IMR-90 (cell line): ENCODE results near the gene MKKS. TPM values are rescaled to one million over a fixed set of nuclear protein-coding genes. Genes with fewer than 3 reads are reported as not detected.

ENCODE experiments used
- ATAC-seq: fragments of 200-7000 bp; cut with Tn5 transposase; 2 replicates; pipeline ENCODE4 v1.9.1; 2020; ENCODE audit warnings: low read depth, mild to moderate bottlenecking, moderate library complexity
- BruUV-seq: library from RNA; stranded (reverse); fragments of 400-500 nt; replicated peaks from 2 replicates; lab custom pipeline; 2021; lab: Mats Ljungman, UMichigan
- CTCF ChIA-PET: fragments of 300-600 bp; formaldehyde crosslinking; extraction: SDS; loops from one replicate; lab custom pipeline; 2021; ENCODE audit warnings: antibody characterized with exemption; lab: Yijun Ruan, JAX
- POLR2A ChIA-PET: fragments of 300-600 bp; sonication (Branson Sonifier 250); formaldehyde crosslinking; loops from one replicate; lab custom pipeline; 2022; ENCODE audit warnings: antibody characterized with exemption; ENCODE audit not compliant: unreplicated experiment; lab: Charles Lee
- DNase-seq: peaks from one replicate; pipeline ENCODE4 v3.0.0; 2013
- H2AFZ ChIP-seq: replicated peaks from 2 replicates; pipeline ENCODE3; 2013; ENCODE audit warnings: low read length, mild to moderate bottlenecking; ENCODE audit not compliant: poor library complexity
- H2AK5ac ChIP-seq: 2 replicates; pipeline ENCODE4 v1.6.1; 2013; ENCODE audit warnings: low read depth, low read length, inconsistent platforms
- H2AK9ac ChIP-seq: replicated peaks from 2 replicates; pipeline ENCODE3; 2013; ENCODE audit warnings: mild to moderate bottlenecking, low read depth, low read length, moderate library complexity; ENCODE audit not compliant: poor library complexity
- H2BK120ac ChIP-seq: 2 replicates; pipeline ENCODE4 v1.6.1; 2013; ENCODE audit warnings: low read depth, low read length, inconsistent platforms
- H2BK15ac ChIP-seq: 3 replicates; pipeline ENCODE4 v1.6.1; 2013; ENCODE audit warnings: low read depth, low read length, inconsistent platforms
- H2BK20ac ChIP-seq: 2 replicates; pipeline ENCODE4 v1.6.1; 2013; ENCODE audit warnings: low read depth, mild to moderate bottlenecking, inconsistent platforms, low read length, moderate library complexity
- H2BK5ac ChIP-seq: 2 replicates; pipeline ENCODE4 v1.6.1; 2013; ENCODE audit warnings: mild to moderate bottlenecking, low read depth, low read length, inconsistent platforms; ENCODE audit not compliant: poor library complexity, severe bottlenecking
- H3K14ac ChIP-seq: replicated peaks from 2 replicates; pipeline ENCODE4 v1.6.1; 2013; ENCODE audit warnings: low read depth, low read length, inconsistent platforms
- H3K18ac ChIP-seq: 2 replicates; pipeline ENCODE4 v1.6.1; 2013; ENCODE audit warnings: low read depth, low read length, control low read depth
- H3K23ac ChIP-seq: 2 replicates; pipeline ENCODE4 v1.6.1; 2013; ENCODE audit warnings: low read depth, low read length, inconsistent platforms
- H3K27ac ChIP-seq: 2 replicates; pipeline ENCODE4 v1.5.1; 2013; ENCODE audit warnings: mild to moderate bottlenecking, control low read depth, low read length; ENCODE audit not compliant: insufficient read depth
- H3K27me3 ChIP-seq: 2 replicates; pipeline ENCODE4 v1.6.1; 2013; ENCODE audit warnings: low read length; ENCODE audit not compliant: control insufficient read depth, insufficient read depth
- H3K36me3 ChIP-seq: 2 replicates; pipeline ENCODE4 v1.6.1; 2013; ENCODE audit warnings: low read length, mixed read lengths; ENCODE audit not compliant: control insufficient read depth, insufficient read depth
- H3K4ac ChIP-seq: 2 replicates; pipeline ENCODE4 v1.6.1; 2013; ENCODE audit warnings: low read depth, low read length, inconsistent platforms
- H3K4me1 ChIP-seq: 2 replicates; pipeline ENCODE4 v1.6.1; 2013; ENCODE audit warnings: low read length, mixed read lengths; ENCODE audit not compliant: control insufficient read depth, insufficient read depth
- H3K4me2 ChIP-seq: 2 replicates; pipeline ENCODE4 v1.6.1; 2013; ENCODE audit warnings: low read depth, mild to moderate bottlenecking, control low read depth, low read length, moderate library complexity
- H3K4me3 ChIP-seq: 2 replicates; pipeline ENCODE4 v1.5.1; 2013; ENCODE audit warnings: low read depth, mild to moderate bottlenecking, control low read depth, low read length, moderate library complexity; ENCODE audit not compliant: insufficient read depth
- H3K56ac ChIP-seq: 2 replicates; pipeline ENCODE4 v1.6.1; 2013; ENCODE audit warnings: low read length, inconsistent platforms; ENCODE audit not compliant: insufficient read depth; ENCODE audit errors: extremely low read depth
- H3K79me1 ChIP-seq, 2 experiments: 2 replicates each; pipeline ENCODE4 v1.6.1; 2013; ENCODE audit warnings: low read length in 2 of 2, inconsistent platforms in 1 of 2, low read depth in 1 of 2
- H3K9ac ChIP-seq: 2 replicates; pipeline ENCODE4 v1.6.1; 2013; ENCODE audit warnings: low read depth, low read length, control low read depth
- H3K9me1 ChIP-seq: 2 replicates; pipeline ENCODE4 v1.6.1; 2013; ENCODE audit warnings: low read length, inconsistent platforms; ENCODE audit not compliant: insufficient read depth
- H3K9me3 ChIP-seq: 2 replicates; pipeline ENCODE4 v1.6.1; 2013; ENCODE audit warnings: low read length; ENCODE audit not compliant: control insufficient read depth, insufficient read depth
- H4K20me1 ChIP-seq: 2 replicates; pipeline ENCODE4 v1.6.1; 2013; ENCODE audit warnings: low read length, inconsistent platforms; ENCODE audit not compliant: insufficient read depth
- H4K5ac ChIP-seq: 2 replicates; pipeline ENCODE4 v1.6.1; 2013; ENCODE audit warnings: mild to moderate bottlenecking, low read depth, low read length, control low read depth
- H4K8ac ChIP-seq, 2 experiments: 2 replicates each; pipeline ENCODE4 v1.6.1; 2013; ENCODE audit warnings: low read depth in 2 of 2, low read length in 2 of 2, control low read depth in 1 of 2, inconsistent platforms in 1 of 2
- H4K91ac ChIP-seq: 2 replicates; pipeline ENCODE4 v1.6.1; 2013; ENCODE audit warnings: low read depth, low read length, inconsistent platforms; ENCODE audit not compliant: insufficient read depth
- BHLHE40 ChIP-seq: fragments of 150-350 bp; IDR thresholded peaks from 2 replicates; pipeline ENCODE4 v1.6.1; 2016; ENCODE audit warnings: mild to moderate bottlenecking, low read depth, low read length
- MAZ ChIP-seq: IDR thresholded peaks from 2 replicates; pipeline ENCODE4 v1.6.1; 2012; ENCODE audit warnings: low read depth, mild to moderate bottlenecking, low read length, improper control_type of control experiment, moderate library complexity, borderline replicate concordance
- NFE2L2 ChIP-seq: fragments of 150-350 bp; IDR thresholded peaks from 2 replicates; pipeline ENCODE4 v1.6.1; 2016; ENCODE audit warnings: low read depth, mild to moderate bottlenecking, low read length
- RCOR1 ChIP-seq: IDR thresholded peaks from 2 replicates; pipeline ENCODE4 v1.6.1; 2012; ENCODE audit warnings: mild to moderate bottlenecking, low read length, improper control_type of control experiment; ENCODE audit not compliant: insufficient replicate concordance
- USF2 ChIP-seq: fragments of 150-350 bp; IDR thresholded peaks from 2 replicates; pipeline ENCODE4 v1.6.1; 2017; ENCODE audit warnings: mild to moderate bottlenecking, antibody characterized with exemption, low read length, low read depth
- WGBS, 2 experiments: methylation state at CpG; one replicate each; pipeline versions ENCODE4 v1.1.5 to v1.1.7; 2013; ENCODE audit warnings: missing lambda C conversion rate in 2 of 2; ENCODE audit not compliant: insufficient read length in 1 of 2; ENCODE audit errors: extremely low coverage in 2 of 2; 5-methylcytosine and 5-hydroxymethylcytosine counted together
- dilution Hi-C: fragments of 300-500 bp; cut with HindIII; formaldehyde crosslinking; loops from one replicate; pipeline ENCODE4 v1.14.3; 2018; ENCODE audit warnings: low sequenced_read_pairs; ENCODE audit not compliant: unreplicated experiment
- in situ Hi-C: fragments of 300-500 bp; cut with MboI; formaldehyde crosslinking; loops from 3 replicates; pipeline ENCODE4 v1.14.3; 2019; ENCODE audit warnings: low sequenced_read_pairs, inconsistent platforms, mixed read lengths
- intact Hi-C: fragments of 100-400 bp; cut with micrococcal nuclease; formaldehyde crosslinking; loops from 2 replicates; pipeline ENCODE4 v1.10.0; 2022
- polyA plus RNA-seq, 3 experiments: library from polyadenylated mRNA; depleted of rRNA; stranded (reverse); fragments of >200 nt; gene quantifications; 2 replicates each; pipeline ENCODE4 v1.2.3, GENCODE V29; 2012; ENCODE audit warnings: low replicate concordance in 1 of 3
- total RNA-seq: library from RNA; depleted of rRNA; stranded (reverse); fragments of >200 nt; gene quantifications from 2 replicates; pipeline ENCODE4 v1.2.3, GENCODE V29; 2012
- TF ChIP-seq, protein P1 (sequence below): conservative IDR thresholded peaks from 2 replicates; pipeline ENCODE4 v1.5.1; 2012; ENCODE audit warnings: mild to moderate bottlenecking, low read depth, low read length, improper control_type of control experiment

Gene MKKS
- total and polyA plus RNA-seq, 2 of the 4 experiments (the other 2 are of a cell fraction), result 6.9 to 7.5 TPM

DNA sequence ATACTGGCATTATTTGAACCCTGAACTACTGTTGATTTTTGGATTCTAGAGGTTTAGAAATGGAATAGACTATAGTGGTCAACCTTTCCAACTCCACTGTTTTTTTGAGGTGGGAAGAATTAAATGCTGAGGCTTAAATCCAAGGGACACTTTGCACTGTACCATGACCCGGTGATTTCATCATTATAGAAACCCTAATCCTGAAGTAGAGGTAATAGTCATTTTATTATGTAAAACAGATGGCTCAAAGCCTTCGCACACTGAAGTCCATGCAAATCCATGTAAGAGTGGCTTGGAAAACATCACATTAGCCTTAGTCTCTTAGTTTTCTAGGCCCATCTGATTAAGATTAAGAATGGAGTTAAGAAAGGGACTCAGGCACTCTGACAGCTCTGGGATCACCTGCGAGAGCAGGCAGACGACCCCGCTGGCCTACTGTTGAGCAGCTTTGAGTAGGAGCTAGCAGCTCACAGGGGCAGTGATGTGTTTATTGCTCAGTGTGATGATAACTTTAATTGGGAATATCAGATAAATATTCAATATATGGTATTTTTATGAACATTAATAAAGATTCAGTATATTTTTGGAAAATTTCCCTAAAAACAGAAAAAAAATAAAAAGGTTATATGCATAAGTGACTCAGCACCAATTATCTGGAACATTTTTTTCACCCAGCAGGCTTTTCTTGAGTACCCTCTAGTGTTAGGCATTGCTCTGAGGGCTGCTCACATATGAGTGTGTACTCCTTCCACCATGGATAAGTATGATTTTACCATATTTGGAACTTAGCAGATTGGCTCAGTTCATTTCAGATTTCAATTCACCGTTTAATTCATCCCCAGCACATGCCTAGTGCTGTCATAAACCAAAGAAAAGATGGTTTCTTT lies 14.5 kb upstream of the MKKS start:
- Histone ChIP-seq H2BK20ac (no peak overlapping the region), H4K5ac (no peak overlapping the region), H3K18ac (no peak overlapping the region), H4K91ac (0 out of 2 replicates have a peak overlapping the region, but pooled peaks have one; percentile 38), H3K56ac (no peak overlapping the region), H3K79me1 (peaks cover 12 to 28% of the 10 kb centered on the region in 2 experiments; a peak in 3 of 4 replicates), H3K9me1 (peaks cover 5% of the 10 kb centered on the region; the same call in 1 of the 2 replicates), H4K20me1 (no peaks in the 10 kb centered on the region), H3K23ac (no peak overlapping the region), H2BK120ac (no peak overlapping the region), H2BK15ac (no peak overlapping the region), H3K9me3 (no peaks in the 10 kb centered on the region), H2AK9ac (no peak overlapping the region), H3K4me2 (no peak overlapping the region), H3K9ac (no peak overlapping the region), H2BK5ac (no peak overlapping the region), H3K27me3 (no peaks in the 10 kb centered on the region), H2AFZ (no peak overlapping the region), H3K4ac (no peak overlapping the region), H3K4me3 (no peak overlapping the region), H3K14ac (no peak overlapping the region), H2AK5ac (no peak overlapping the region), H3K4me1 (no peaks in the 10 kb centered on the region; the same call in 1 of the 2 replicates), H3K36me3 (no peaks in the 10 kb centered on the region), H4K8ac (no peak overlapping the region), H3K27ac (no peak overlapping the region)
- WGBS, 2 experiments, result no CpG with 5 or more reads among the region's 6 CpGs
- ChIA-PET CTCF (interaction anchor here (0.7 to 1.0 kb wide), 3 partner anchors 14 to 286 kb away, joined by 3 read pairs; no protein-coding TSS in a partner anchor), POLR2A (no interaction called here)
- BruUV-seq, result no TSS peak
- intact Hi-C loops (no loop called here), in situ Hi-C loops (no loop called here), dilution Hi-C loops (no loop called here)
- DNase-seq (peak; percentile 48), ATAC-seq (peak; percentile 33; the same call in 1 of the 2 replicates)
- no peak for TF ChIP-seq BHLHE40
- no peak for TF ChIP-seq RCOR1
- no peak for TF ChIP-seq MAZ
- peak; percentile 19; the same call in 1 of the 2 replicates for TF ChIP-seq NFE2L2
- TF ChIP-seq, protein P1, sequence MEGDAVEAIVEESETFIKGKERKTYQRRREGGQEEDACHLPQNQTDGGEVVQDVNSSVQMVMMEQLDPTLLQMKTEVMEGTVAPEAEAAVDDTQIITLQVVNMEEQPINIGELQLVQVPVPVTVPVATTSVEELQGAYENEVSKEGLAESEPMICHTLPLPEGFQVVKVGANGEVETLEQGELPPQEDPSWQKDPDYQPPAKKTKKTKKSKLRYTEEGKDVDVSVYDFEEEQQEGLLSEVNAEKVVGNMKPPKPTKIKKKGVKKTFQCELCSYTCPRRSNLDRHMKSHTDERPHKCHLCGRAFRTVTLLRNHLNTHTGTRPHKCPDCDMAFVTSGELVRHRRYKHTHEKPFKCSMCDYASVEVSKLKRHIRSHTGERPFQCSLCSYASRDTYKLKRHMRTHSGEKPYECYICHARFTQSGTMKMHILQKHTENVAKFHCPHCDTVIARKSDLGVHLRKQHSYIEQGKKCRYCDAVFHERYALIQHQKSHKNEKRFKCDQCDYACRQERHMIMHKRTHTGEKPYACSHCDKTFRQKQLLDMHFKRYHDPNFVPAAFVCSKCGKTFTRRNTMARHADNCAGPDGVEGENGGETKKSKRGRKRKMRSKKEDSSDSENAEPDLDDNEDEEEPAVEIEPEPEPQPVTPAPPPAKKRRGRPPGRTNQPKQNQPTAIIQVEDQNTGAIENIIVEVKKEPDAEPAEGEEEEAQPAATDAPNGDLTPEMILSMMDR, result no peak
- no peak for TF ChIP-seq USF2
